H1 (cell line): ENCODE data around the gene HSPB1. TPM values are rescaled to one million over a fixed set of nuclear protein-coding genes. Genes with fewer than 3 reads are reported as not detected.
A peak's percentile ranks its signal among the peaks of the same experiment; 100 is the strongest.

Experiments
- TAF1 ChIP-seq: IDR thresholded peaks from 2 replicates; pipeline ENCODE4 v1.6.1; 2011; ENCODE audit warnings: mild to moderate bottlenecking, low read depth, low read length
- polyA plus RNA-seq, 7 experiments: library from polyadenylated mRNA; depleted of rRNA in 3 of 7; stranded (reverse) in 5 of 7; unstranded in 2 of 7; fragments of >200 nt in 5 of 7; fragments of 200-250 nt in 2 of 7; gene quantifications; 1 replicate in 5 of 7; 2 replicates in 1 of 7; 4 replicates in 1 of 7; pipeline versions ENCODE4 v1.2.1 to v1.2.3, GENCODE V29; 2011 to 2013; ENCODE audit warnings: missing spikeins in 2 of 7, mixed read lengths in 2 of 7
- total RNA-seq: library from RNA; stranded (reverse); fragmentation: NEBNext Ultra II Directional; extraction: Animal tissue kit (Norgen Biotek cat#: 25700); gene quantifications from 2 replicates; pipeline ENCODE4 v1.2.1, GENCODE V29; 2021

HSPB1 gene
- total and polyA plus RNA-seq, 2 of the 8 experiments (the other 6 are each of a cell fraction or from before 2014, with no cell fraction given): 165 to 254 TPM

DNA sequence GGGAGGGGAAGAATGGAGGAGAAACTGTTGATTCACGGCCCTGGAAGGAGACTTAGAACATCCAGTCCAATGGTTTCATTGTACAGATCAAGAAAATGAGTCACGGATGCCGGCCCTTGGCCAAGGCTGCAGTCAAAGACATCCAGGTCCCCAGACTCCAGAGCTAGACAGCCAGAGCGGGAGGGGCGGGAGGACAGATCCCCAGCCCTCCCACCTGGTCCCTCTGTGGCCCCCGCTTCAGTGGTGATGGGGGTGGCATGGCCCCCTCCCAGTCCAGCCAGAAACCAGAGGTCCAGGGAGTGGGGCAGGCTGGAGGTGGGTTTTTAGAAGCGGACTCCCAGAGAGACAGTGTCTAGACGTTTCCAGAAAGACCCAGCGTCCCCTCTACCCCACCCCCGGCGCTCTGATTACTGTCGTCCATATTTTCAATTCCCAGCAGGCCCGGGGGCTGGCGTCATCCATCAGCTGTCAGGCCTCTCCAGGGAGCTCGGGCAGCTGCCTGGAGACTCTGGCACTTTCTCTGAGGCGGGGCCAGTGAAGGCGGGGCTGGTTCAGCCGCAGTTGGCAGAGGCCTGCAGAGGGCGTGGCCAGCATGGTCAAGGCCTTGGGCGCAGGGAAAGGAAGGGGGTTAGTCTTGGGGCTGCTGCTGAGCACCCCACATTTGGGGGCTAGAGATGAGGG is 8.0 kb upstream of the HSPB1 start (continued):
- TF ChIP-seq TAF1: 0 out of 2 replicates have a peak, but pooled peaks have one; percentile 33
